HG03103 (cell line): Measurements from ENCODE around the gene FBXO42.
"Not testable (repeated sequence)": the region's sequence is repeated elsewhere in the genome, so short reads cannot be mapped to it uniquely, and the experiment has no call there.

Experiments used
- ATAC-seq: cut with Tn5 transposase; IDR thresholded peaks from one replicate; pipeline ENCODE4 v1.9.1; 2021; ENCODE audit warnings: low read depth; ENCODE audit not compliant: unreplicated experiment

Gene FBXO42

GRCh38 chr1:16372535-16373285 lies 20.4 kb upstream of the FBXO42 start:
- no peak for ATAC-seq

GRCh38 chr1:16371725-16372124 lies 19.4 kb upstream of the FBXO42 start:
- ATAC-seq: no peak

- no peak for ATAC-seq
Observed at GRCh38 chr1:16369821-16370220, 17.5 kb upstream of the FBXO42 start.

GRCh38 chr1:16367968-16368890 lies 15.9 kb upstream of the FBXO42 start:
- no peak for ATAC-seq

- ATAC-seq: peak; percentile 39
Observed at GRCh38 chr1:16367258-16367967, 15.1 kb upstream of the FBXO42 start.

GRCh38 chr1:16366722-16367257 lies 14.5 kb upstream of the FBXO42 start, which contains the start of gene SZRD1:
Gene SZRD1, plus strand, starts transcription at chr1:16367242. Its CDS starts 16 bp downstream, at chr1:16367258.
- ATAC-seq: peak; percentile 76

GRCh38 chr1:16365146-16365498 lies 12.8 kb upstream of the FBXO42 start:
- ATAC-seq: not testable (repeated sequence)

- ATAC-seq: no peak
Observed at GRCh38 chr1:16356867-16357266, 4.6 kb upstream of the FBXO42 start.

- ATAC-seq: no peak
Observed at GRCh38 chr1:16354619-16355018, 2.3 kb upstream of the FBXO42 start.

- no peak for ATAC-seq
Observed at GRCh38 chr1:16352842-16353535, 709 bp upstream of the FBXO42 start.

GRCh38 chr1:16351456-16351993 lies 755 bp downstream of the FBXO42 start:
- ATAC-seq: no peak

GRCh38 chr1:16349847-16350406 lies 2.4 kb downstream of the FBXO42 start:
- ATAC-seq: no peak

GRCh38 chr1:16348414-16349182 lies 3.7 kb downstream of the FBXO42 start:
- no peak for ATAC-seq

GRCh38 chr1:16343276-16343675 lies 9.0 kb downstream of the FBXO42 start:
- not testable (repeated sequence) for ATAC-seq

- ATAC-seq: no peak
Observed at GRCh38 chr1:16342331-16343062, 9.8 kb downstream of the FBXO42 start.

GRCh38 chr1:16340673-16341072 lies 11.6 kb downstream of the FBXO42 start:
- ATAC-seq: no peak

GRCh38 chr1:16338961-16339360 lies 13.3 kb downstream of the FBXO42 start:
- no peak for ATAC-seq
